Measurements from ENCODE around the gene HK1.

DNA sequence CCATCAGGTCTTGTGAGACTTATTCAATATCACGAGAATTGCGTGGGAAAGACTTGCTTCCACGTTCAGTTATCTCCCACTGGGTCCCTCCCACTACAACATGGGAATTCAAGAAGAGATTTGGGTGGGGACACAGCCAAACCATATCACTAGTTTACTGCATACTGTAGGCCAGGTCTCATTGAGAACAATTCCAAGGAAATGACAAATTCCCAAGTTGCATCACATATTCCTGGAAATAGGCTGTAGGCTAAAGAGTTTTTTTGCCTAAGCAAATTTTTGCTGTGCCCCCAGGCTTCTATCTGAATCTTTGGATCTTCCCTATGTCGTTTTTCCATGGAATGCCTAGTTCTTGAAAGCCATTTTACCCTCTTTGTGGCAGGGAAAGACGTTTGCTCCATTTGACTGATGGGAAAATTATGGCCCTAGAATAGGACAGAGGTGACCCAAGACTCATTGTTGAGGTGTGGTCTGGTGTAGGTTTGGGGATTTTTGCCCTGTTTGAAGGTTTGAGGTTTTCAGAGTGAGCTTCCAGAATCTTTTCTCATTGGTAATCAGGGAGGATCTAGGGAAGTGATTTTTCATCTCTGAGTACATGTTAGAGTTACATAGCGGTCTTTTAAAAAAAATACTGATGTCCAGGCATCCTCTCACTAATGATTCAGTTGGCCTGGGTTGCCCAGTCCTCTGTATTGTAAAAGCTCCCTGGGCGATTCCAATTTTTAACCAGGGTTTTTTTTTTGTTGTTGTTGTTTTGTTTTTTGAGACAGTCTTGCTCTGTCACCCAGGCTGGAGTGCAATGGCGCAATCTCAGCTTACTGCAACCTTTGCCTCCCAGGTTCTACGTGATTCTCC lies 94.1 kb downstream of the HK1 start:
- TF ChIP-seq, protein P1, sequence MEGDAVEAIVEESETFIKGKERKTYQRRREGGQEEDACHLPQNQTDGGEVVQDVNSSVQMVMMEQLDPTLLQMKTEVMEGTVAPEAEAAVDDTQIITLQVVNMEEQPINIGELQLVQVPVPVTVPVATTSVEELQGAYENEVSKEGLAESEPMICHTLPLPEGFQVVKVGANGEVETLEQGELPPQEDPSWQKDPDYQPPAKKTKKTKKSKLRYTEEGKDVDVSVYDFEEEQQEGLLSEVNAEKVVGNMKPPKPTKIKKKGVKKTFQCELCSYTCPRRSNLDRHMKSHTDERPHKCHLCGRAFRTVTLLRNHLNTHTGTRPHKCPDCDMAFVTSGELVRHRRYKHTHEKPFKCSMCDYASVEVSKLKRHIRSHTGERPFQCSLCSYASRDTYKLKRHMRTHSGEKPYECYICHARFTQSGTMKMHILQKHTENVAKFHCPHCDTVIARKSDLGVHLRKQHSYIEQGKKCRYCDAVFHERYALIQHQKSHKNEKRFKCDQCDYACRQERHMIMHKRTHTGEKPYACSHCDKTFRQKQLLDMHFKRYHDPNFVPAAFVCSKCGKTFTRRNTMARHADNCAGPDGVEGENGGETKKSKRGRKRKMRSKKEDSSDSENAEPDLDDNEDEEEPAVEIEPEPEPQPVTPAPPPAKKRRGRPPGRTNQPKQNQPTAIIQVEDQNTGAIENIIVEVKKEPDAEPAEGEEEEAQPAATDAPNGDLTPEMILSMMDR (IDR thresholded peaks at IDR 0.05; ENCODE audit: insufficient read depth, low read depth, low read length) = no peak
- TF ChIP-seq EZH2 (IDR thresholded peaks at IDR 0.05; ENCODE audit: insufficient read depth, low read length) = no peak

Data from astrocyte (in vitro differentiated cells and primary cell).